Ovary (tissue), 3 donors: Measurements from ENCODE around the gene POFUT1.

Source experiments
- EP300 ChIP-seq: sonication (generic); formaldehyde crosslinking; IDR thresholded peaks from one replicate; pipeline ENCODE4 v1.6.1; 2017; ENCODE audit warnings: antibody characterized with exemption
- TF ChIP-seq, protein P1 (sequence below), 3 donors: fragments of 450-650 bp in 2 of 3; fragments of 200-600 bp in 1 of 3; IDR thresholded peaks; one replicate each; pipeline versions ENCODE4 v1.5.1 to v1.8.0; 2016 to 2022; ENCODE audit warnings: antibody characterized with exemption in 3 of 3, mild to moderate bottlenecking in 1 of 3
- donor health status: DM: no; HTN: no; CAD: no.

DNA sequence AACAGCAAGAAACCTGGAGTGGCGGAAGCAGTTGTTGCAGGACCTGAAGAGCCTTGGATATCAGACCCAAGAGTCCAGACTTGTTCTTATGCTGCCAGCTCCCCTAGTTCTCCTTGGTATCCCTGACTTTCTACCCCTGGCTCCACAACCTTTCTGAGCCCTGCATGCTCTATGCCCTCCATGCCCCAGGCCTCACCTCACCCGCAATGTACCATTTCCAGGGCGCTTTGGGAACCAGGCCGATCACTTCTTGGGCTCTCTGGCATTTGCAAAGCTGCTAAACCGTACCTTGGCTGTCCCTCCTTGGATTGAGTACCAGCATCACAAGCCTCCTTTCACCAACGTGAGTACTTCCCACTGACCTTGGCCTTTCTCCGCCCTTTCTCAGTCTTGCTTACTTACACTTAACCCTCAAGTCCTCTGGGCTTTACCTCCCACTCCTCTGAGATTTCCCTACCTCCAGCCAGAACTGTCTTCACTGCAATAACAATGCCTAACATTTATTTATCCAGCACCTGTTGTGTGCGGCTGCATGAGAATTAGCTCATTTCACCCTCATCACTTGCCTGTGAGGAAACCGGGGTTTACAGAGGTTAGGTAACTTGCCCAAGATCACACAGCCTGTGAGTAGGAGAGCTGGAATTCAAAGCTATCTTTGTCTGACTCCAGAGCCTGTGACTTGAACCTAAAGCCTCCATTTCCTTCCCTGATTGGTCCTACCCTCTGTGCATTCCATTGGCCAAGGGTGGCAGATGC is 2.3 kb downstream of the POFUT1 start:
- TF ChIP-seq, protein P1, sequence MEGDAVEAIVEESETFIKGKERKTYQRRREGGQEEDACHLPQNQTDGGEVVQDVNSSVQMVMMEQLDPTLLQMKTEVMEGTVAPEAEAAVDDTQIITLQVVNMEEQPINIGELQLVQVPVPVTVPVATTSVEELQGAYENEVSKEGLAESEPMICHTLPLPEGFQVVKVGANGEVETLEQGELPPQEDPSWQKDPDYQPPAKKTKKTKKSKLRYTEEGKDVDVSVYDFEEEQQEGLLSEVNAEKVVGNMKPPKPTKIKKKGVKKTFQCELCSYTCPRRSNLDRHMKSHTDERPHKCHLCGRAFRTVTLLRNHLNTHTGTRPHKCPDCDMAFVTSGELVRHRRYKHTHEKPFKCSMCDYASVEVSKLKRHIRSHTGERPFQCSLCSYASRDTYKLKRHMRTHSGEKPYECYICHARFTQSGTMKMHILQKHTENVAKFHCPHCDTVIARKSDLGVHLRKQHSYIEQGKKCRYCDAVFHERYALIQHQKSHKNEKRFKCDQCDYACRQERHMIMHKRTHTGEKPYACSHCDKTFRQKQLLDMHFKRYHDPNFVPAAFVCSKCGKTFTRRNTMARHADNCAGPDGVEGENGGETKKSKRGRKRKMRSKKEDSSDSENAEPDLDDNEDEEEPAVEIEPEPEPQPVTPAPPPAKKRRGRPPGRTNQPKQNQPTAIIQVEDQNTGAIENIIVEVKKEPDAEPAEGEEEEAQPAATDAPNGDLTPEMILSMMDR (IDR thresholded peaks at IDR 0.05), result no peak
- no peak for TF ChIP-seq EP300
